ENCODE data around the gene HPGD. TPM values are rescaled to one million over a fixed set of nuclear protein-coding genes. Genes with fewer than 3 reads are reported as not detected.

HPGD gene
- not detected in 2 replicates for total RNA-seq

GRCh38 chr4:174522183-174523024, at the start of gene HPGD:
HPGD (minus strand) TSS chr4:174522488; CDS start chr4:174522451, 37 bp downstream.

Other genes with a start within 250 kb of the HPGD start
- gene FBXO8, start 238.8 kb downstream of the HPGD start, total RNA-seq: 33.1 and 35.3 TPM in 2 replicates
- gene CEP44, start 238.6 kb downstream of the HPGD start, total RNA-seq: 11.1 and 15.3 TPM in 2 replicates